Measurements from ENCODE around the gene SMIM1. TPM values are rescaled to one million over a fixed set of nuclear protein-coding genes. Genes with fewer than 3 reads are reported as not detected.
A peak's percentile ranks its signal among the peaks of the same experiment; 100 is the strongest.

SMIM1 gene
- total and polyA plus RNA-seq, 9 of the 15 experiments (the other 6 are each of a cell fraction or from before 2014, with no cell fraction given) = 2.3 to 125 (median 24.3) TPM

- TF ChIP-seq NR2C2 (CRISPR knock-in tag; IDR thresholded peaks at IDR 0.05) (peak; percentile 96), NR2C2 (tag; IDR thresholded peaks at IDR 0.05) (peak; percentile 100), ZNF696 (CRISPR knock-in tag; conservative IDR thresholded peaks at IDR 0.05) (no peak), ZNF717 (CRISPR knock-in tag; IDR thresholded peaks at IDR 0.05) (no peak), MTF1 (CRISPR knock-in tag; IDR thresholded peaks at IDR 0.05; ENCODE audit: borderline replicate concordance) (no peak), ZNF785 (CRISPR knock-in tag; IDR thresholded peaks at IDR 0.05) (no peak), ZNF778 (CRISPR knock-in tag; IDR thresholded peaks at IDR 0.05) (no peak), TRIM25 (IDR thresholded peaks at IDR 0.05; ENCODE audit: borderline replicate concordance) (no peak), ATF1 (CRISPR knock-in tag; IDR thresholded peaks at IDR 0.05) (no peak), ATF1 (tag; IDR thresholded peaks at IDR 0.05) (peak; percentile 91), OTX1 (CRISPR knock-in tag; IDR thresholded peaks at IDR 0.05) (no peak), SMAD1 (IDR thresholded peaks at IDR 0.05; ENCODE audit: low read depth, low read length, partially characterized antibody) (peak; percentile 26), ELK3 (CRISPR knock-in tag; IDR thresholded peaks at IDR 0.05) (no peak), MAZ (CRISPR knock-in tag; conservative IDR thresholded peaks at IDR 0.05 in 1 of 2, IDR thresholded peaks at IDR 0.05 in 1 of 2) (peak; percentile 100), GTF2B (IDR thresholded peaks at IDR 0.05; ENCODE audit: extremely low read depth, insufficient read length) (no peak), HNRNPLL (IDR thresholded peaks at IDR 0.05; ENCODE audit: low read depth, low read length, poor library complexity, severe bottlenecking) (peak; percentile 33), SMARCA5 (IDR thresholded peaks at IDR 0.05) (no peak), SP1 (CRISPR knock-in tag; IDR thresholded peaks at IDR 0.05) (peak; percentile 63), HEY1 (CRISPR knock-in tag; IDR thresholded peaks at IDR 0.05; ENCODE audit: borderline replicate concordance) (no peak), TCF15 (CRISPR knock-in tag; IDR thresholded peaks at IDR 0.05) (no peak), IRF2 (CRISPR knock-in tag; IDR thresholded peaks at IDR 0.05) (no peak), RBBP5 (IDR thresholded peaks at IDR 0.05; ENCODE audit: borderline replicate concordance, insufficient read depth, low read length, poor library complexity, severe bottlenecking) (peak; percentile 98), YBX1 (IDR thresholded peaks at IDR 0.05) (no peak), NFIX (CRISPR knock-in tag; IDR thresholded peaks at IDR 0.05; ENCODE audit: low read depth) (no peak)
- TF ChIP-seq, protein P1, sequence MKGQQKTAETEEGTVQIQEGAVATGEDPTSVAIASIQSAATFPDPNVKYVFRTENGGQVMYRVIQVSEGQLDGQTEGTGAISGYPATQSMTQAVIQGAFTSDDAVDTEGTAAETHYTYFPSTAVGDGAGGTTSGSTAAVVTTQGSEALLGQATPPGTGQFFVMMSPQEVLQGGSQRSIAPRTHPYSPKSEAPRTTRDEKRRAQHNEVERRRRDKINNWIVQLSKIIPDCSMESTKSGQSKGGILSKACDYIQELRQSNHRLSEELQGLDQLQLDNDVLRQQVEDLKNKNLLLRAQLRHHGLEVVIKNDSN (CRISPR knock-in tag; IDR thresholded peaks at IDR 0.05) = no peak; the same call in 1 of the 2 replicates
Observed at GRCh38 chr1:3796215-3797061, 23.9 kb downstream of the SMIM1 start, which contains the start of gene LRRC47 (continued).
